NCI-H524 (cell line): ENCODE data around the gene WNT3A.
"Not testable (repeated sequence)": the region's sequence is repeated elsewhere in the genome, so short reads cannot be mapped to it uniquely, and the experiment has no call there.

ENCODE experiments used
- DNase-seq, 2 experiments: peaks; one replicate each; lab custom pipeline; 2025; lab: John Stamatoyannopoulos, UW

Gene WNT3A, protein sequence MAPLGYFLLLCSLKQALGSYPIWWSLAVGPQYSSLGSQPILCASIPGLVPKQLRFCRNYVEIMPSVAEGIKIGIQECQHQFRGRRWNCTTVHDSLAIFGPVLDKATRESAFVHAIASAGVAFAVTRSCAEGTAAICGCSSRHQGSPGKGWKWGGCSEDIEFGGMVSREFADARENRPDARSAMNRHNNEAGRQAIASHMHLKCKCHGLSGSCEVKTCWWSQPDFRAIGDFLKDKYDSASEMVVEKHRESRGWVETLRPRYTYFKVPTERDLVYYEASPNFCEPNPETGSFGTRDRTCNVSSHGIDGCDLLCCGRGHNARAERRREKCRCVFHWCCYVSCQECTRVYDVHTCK

DNA sequence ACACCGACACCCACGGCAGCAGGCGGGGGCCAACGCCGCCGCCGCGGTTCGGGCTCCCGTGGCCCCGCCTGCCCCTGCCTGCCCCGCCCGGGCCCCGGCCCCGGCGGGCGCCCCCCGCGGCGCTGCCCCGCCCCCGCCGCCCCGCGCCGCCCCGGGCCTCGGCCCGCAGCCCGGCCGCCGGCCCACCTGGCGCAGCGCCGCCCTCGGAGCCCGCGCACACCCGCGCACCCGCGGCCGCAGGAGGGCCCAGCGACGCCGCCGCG lies at the start of gene WNT3A:
Gene WNT3A (plus strand): TSS at position 213 of the 263 bp plus-strand sequence. CDS start 131 bp downstream, outside the sequence.
- DNase-seq: no peak

DNA sequence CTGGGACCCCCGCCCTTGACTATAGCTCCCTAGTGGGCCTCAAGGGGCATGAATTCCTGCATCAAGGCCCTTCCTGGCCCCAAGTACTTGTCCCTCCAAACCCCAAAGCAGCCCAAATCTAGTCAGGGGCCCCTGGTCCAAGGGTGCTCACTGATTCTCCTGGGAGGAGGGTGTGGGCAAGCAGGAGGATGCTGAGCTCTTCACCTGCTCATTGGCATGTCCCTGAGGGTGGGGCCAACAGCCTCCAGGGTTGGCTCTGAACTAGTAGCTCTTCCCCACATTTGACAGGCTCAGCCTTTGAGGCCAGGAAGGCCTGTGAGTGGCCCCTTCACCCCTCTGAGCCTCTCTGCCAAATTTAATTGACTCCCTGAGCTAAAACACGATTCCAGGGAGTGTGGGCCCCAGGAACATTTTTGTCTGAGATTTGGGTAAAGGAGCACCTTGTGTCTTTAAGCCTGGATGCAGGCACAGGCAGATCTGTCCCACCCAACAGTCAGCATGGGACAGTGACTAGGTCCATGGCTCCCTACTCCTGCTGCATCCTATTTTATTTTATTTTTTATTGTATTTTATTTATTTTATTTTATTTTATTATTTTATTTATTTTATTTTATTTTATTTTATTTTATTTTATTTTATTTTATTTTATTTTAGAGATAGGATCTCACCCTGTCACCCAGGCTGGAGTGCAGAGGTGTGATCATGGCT lies 48.0 kb upstream of the WNT3A start:
- no peak for DNase-seq

DNA sequence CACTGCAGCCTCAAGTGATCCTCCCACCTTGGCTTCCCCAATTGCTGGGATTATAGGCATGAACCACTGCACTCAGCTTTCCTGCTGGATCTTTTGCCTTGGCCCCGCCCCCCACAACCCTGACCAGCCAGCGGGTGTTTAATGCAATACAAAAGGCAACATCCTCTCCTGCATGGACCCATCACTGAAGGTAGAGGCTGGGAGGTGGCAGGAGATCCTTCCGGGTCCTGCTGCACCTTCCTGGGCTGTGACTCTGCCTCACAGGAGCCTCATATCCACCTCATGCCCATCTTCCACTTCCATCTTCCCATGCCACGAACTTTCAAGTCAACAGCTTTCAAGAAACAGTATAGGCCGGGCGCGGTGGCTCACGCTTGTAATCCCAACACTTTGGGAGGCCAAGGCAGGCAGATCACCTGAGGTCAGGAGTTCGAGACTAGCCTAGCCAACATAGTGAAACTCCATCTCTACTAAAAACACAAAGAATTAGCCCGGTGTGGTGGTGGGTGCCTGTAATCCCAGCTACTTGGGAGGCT lies 47.4 kb upstream of the WNT3A start:
- no peak for DNase-seq

DNA sequence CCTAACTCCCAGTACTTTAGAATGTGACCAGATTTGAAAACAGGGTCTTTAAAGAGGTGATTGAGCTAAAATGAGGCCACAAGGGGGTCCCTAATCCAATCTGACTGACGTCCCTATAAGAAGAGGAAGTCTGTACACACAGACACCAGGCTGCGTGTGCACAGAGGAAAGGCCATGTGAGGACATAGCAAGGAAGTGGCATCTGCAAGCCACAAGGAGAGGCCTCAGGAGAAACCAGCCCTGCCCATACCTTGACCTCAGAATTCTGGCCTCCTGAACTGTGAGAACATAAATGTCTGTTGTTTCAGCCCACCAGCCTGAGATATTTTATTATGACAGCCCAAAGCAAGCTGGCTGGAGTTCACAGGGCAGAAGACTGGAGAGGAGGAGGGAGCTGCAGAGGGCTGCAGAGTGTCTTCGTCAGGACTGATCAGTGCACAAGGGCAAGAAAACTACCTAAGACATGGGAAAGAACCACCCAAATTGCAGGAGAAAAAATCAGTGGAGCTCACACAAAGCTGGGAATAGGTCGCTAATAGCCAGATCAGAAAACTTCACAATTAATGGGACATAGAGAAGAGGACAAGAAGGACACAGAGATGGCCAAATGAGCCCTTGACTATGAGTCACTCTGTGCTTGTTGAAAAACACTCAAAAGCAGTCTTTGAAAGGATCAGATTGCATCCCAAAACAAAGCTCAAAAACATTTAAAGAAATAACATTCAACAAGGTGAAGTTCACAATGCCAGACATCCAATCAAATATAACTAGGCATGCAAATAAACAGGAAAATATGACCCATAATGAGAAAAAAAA lies 44.9 kb upstream of the WNT3A start:
- no peak for DNase-seq

DNA sequence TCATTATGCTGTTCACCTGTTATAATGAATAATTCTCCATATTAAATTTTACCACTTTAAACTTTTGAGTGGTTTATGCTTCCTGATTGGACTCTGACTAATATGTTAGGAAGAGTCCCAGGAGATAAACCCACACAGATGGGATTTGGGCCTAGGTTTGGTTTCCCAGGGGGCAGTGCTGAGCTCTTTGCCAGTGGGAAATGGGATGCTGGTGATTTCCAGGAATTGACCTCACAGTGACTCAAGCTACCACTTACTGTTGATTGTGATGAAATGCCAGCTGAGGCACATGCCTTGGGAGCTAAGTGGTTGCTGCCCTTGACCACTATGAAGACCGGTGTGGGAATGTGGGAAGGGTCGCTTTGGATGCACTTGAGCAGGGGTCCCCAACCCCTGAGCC lies 40.1 kb upstream of the WNT3A start:
- DNase-seq: not testable (repeated sequence)

DNA sequence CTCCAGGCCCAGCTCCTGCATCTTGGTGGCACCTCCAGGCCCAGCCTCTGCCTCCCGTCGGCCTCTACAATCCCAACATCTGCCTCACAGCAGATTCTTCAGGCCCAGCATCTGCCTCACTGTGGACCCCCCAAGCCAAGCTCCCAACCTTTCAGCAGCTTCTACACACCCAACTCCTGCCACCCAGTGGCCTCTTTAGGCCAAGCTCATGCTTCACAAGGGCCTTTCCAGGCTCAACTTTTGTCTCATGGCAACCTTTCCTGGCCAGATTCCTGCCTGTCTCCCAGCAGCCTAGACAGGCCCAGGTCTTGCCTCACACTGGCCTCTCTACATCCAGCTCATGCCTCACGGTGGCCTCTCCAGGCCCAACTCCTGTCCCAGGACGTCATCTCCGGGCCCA lies 39.0 kb upstream of the WNT3A start:
- not testable (repeated sequence) for DNase-seq

DNA sequence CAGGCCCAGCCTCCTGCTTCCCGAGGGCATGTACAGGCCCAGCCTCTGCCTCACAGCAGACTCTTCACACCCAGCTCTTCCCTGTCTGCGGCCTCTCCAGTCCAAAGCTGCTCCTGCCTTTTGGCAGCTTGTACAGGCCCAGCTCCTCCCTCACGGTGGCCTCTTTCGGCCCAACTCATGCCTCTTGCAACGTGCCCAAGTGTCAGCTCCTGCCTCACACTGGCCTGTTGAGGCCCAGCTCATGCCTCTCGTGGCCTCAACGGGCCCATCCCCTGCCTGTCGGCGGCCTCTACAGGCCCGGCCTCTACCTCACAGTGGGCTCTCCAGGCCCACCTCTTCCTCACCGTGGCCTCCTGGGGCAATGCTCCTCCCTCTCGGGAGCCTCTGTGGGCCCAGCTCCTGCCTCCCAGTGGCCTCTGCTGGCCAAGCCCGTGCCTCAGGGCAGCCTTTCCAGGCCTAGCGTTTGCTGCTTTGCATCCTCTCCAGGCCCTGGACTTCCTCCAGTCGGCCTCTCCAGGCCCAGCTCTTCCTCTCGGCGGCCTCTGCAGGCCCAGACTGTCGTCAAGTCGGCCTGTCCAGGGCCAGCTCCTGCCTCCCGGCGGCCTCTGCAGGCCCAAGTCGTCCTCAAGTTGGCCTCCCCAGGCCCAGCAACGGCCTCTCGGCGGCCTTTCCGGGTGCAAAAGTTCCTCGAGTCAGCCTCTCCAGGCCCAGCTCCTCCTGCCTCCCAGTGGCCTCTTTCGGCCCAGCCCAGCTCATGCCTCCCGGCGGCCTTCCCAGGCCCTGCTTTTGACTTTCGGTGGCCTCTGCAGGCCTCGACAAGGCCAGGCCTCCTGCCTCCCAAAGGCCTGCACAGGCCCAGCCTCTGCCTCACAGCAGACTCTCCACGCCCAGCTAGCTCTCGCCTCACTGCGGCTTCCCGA lies 36.5 kb upstream of the WNT3A start:
- DNase-seq: not testable (repeated sequence)

DNA sequence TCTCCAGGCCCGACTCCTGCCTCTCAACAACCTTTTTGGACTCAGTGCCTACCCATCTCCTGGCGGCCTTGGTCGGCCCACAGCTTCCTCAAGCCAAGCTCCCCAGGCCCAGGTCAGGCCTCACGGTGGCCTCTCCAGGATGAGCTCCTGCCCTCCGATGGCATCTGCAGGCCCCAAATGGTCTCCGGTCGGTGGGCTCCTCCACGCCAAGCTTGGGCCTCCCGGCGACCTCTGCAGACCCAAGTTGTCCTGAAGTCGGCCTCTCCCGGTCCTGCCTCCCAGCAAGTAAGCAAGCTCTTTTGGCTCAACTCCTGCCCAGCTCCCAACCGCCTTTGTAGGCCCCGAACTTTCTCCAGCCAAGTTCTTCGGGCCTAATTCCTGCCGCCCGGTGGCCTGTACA lies 35.6 kb upstream of the WNT3A start:
- DNase-seq: not testable (repeated sequence)

DNA sequence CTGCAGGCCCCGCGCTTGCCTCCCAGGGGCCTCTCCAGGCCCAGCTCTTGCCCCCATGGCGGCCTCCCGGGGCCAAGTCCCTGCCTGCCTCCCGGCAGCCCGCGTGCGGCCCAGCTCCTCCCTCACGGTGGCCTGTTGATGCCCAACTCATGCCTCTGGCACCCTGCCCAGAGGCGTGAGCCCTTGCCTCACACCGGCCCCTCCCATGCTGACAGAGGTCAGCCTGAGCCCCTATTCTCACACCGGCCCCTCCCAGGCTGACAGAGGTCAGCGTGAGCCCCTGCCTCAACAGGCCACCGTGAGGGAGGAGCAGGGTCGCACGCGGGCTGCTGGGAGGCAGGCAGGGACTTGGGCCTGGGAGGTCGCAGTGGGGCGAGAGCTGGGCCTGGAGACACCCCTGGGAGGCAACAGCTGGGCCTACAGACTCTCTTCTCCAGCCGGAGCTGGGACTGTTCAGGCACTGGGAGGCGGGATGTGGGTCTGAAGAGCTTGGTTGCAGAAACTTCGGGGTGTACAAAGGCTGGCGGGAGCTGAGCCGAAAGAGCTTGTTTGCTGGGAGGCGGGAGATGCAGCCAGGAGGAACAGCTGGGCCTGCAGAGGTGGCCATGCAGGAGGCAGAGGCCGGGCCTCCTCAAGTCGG lies 35.0 kb upstream of the WNT3A start:
- DNase-seq: not testable (repeated sequence)

DNA sequence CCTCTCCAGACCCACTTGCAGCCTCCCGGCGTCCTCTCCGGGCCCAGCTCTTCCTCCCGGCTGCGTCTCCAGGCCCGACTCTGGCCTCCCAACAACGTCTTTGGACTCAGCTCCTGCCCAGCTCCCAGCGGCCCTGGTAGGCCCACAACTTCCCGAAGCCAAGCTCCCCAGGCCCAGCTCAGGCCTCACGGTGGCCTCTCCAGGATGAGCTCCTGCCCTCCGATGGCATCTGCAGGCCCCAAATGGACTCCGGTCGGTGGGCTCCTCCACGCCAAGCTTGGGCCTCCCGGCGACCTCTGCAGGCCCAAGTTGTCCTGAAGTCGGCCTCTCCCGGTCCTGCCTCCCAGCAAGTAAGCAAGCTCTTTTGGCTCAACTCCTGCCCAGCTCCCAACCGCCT lies 34.5 kb upstream of the WNT3A start:
- DNase-seq: not testable (repeated sequence)

DNA sequence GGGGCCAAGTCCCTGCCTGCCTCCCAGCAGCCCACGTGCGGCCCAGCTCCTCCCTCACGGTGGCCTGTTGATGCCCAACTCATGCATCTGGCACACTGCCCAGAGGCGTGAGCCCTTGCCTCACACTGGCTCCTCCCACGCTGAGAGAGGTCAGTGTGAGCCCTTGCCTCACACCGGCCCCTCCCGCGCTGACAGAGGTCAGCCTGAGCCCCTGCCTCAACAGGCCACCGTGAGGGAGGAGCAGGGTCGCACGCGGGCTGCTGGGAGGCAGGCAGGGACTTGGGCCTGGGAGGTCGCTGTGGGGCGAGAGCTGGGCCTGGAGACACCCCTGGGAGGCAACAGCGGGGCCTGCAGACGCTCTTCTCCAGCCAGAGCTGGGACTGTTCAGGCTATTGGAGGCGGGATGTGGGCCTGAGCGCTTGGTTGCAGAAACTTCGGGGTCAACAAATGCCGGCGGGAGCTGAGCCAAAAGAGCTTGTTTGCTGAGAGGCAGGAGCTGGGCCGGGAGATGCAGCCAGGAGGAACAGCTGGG lies 33.9 kb upstream of the WNT3A start:
- not testable (repeated sequence) for DNase-seq

DNA sequence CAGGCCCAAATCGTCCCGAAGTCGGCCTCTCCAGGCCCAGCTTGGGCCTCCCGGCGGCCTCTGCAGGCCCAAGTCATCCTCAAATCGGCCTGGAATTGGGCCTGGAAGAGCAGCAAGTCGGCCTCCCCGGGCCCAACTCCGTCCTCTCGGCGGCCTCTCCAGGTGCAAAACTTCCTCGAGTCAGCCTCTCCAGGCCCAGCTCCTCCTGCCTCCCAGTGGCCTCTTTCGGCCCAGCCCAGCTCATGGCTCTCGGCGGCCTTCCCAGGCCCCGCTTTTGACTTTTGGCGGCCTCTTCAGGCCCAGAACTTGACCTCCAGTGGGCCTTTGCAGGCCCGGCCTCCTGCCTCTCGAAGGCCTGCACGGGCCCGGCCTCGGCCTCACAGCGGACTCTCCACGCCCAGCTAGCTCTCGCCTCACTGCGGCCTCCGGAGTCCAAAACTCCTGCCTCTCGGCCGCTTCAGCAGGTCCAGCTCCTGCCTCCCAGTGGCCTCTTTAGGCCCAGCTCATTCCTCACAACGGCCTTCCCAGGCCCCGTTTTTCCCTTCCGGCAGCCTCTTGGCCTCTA lies 33.0 kb upstream of the WNT3A start:
- DNase-seq: not testable (repeated sequence)

DNA sequence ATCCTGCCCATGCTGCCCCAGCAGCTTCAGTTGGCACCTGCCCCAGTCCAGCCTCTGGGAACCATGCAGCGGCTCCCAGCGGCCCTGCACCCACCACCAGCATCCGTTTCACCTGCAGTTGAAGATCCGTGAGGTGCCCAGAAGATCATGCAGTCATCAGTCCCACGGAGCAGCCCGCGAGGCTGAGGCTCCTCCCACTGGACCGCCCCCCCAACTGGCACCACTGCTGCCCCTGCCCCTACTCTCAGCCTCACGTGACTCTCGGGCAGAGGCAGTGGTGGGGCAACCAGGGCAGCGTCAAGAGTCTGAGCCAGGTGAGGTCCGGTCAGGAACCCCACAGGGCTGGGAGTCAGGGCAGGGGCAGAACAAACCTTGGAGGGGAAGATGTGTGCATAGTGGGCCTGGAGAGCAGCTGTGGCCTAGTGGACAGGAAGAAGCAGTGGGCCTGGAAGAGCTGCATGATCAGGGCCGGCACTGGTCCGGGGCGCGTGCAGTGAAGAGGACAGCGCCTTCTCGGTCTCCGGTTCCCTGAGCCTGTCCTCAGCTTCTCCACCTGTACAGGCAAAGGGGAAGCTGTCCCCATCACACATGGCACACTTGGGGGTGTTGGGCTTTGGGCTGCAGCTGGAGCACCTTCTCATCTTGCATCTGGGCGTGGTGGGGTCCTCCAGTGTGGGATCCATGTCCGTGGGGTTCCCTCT lies 31.1 kb upstream of the WNT3A start:
- not testable (repeated sequence) for DNase-seq

DNA sequence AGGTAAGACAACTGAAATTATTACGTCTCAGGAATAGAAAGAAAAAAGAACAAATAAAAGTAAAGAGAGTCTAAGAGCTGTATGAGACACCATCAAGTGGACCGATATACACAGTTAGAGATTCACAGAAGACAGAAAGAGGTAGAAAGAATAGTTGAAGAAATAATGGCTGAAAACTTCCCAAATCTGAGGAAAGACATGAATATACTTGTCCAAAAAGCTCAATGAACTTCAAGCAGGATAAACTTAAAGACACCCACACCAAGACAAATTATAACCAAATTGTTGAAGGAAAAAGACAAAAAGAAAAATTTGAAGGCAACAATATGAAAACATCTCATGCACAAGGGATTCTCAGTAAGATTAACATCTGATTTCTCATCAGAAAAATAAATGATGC lies 19.6 kb upstream of the WNT3A start:
- no peak for DNase-seq

DNA sequence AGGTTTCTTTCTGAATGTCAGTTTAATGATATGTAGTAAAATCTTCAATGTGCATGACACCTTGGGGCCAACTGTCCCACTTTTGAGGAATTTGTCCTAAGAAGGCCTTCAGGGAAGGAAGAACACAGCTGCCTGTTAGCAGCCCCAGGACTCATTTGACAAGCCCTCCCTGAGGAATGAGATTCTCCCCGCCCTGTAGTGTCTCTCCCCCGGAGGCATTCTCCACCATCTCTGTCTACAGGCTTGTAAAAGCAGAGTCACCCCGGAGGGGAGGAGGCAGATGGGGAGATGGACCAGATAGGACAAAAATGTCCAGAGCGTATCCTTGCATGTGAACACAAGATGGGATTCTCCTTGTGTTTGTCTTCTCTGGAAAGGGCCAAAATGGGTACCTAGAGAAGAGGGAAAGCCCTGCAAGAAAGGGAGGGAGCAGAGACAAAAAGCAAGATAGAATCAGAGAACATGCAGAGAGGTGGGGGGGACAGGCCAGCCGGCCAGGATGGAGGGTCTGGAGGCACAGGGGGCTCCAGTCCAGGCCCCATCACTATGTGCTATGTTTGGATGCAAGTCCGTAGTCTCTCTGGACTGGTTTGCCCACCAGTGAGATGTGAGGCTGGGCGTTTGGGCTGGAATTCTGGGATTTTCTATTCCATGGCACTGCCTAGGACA lies 12.0 kb upstream of the WNT3A start:
- no peak for DNase-seq

DNA sequence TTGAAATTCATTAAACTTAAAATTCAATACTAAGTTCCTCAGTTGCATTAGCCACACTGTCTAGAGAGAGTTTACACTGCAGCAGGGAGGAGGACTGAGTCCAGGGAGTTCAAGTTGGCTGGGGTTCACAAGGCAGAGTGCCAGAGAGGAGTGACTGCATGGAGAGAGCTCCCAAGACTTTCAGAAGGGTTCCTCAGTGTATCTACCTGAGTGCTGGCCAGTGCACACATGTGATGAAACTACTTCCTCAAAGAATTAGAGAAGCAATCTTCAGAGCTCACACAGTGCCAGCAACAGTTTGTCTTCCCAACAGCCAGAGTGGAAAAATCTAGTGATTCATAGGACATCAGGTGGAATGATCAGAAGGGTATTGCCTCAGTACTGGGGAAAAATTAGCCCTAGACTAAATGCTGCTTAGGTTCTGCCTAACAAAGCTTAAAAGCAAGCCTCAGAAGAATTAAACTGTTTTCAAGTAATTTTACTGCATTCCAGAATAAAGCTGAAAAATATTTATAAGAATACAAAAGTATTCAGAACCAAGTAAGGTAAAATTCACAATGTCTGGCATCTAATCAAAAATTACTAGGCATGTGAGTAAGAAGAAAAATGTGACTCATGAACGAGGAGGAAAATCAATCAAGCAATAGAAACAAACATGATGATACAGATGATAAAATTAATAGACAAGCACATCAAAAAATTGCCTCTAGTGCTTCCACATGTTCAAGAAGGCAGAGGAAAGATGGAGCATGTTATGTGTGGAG lies 10.4 kb upstream of the WNT3A start:
- DNase-seq: no peak

DNA sequence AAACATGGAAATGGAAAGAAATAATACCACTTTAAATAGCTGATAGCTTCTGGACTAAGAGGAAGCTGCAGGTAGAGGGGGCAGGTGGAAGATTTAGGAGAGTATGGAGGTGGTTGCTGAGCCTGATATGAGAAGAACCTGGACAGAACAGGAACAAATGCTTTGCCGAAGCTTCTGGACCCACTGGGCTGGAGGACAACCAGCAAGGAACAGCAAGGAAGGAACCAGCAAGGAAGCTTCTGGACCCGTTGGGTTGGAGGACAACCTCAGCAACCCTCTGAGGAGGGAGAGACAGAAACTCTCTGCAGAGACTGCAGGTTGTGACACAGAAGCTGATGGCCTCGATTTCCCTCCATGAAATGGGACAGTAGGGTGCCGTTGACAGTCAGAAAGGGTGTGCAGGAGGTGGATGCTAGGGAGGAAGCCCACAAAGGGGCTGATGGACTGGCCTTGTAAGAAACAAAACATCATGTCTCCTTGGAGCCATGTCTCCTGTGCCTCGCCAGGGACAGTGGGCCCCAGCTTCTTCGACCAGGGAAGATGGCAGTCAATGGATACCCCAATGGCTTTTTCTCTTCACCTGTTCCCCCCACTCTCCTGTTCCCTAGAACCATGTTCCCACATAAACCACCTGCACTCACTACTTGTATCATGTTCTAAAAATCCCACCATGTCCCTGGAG lies 8.3 kb upstream of the WNT3A start:
- DNase-seq: no peak
